H1 (cell line): ENCODE results near the gene USHBP1. TPM values are rescaled to one million over a fixed set of nuclear protein-coding genes. Genes with fewer than 3 reads are reported as not detected.

Source experiments
- CTCF ChIA-PET: fragments of 300-600 bp; sonication (Branson Sonifier 250); formaldehyde crosslinking; loops from one replicate; lab custom pipeline; 2021; ENCODE audit not compliant: partially characterized antibody; lab: Charles Lee
- POLR2A ChIA-PET: fragments of 300-600 bp; sonication (Branson Sonifier 250); formaldehyde crosslinking; loops from one replicate; lab custom pipeline; 2021; ENCODE audit warnings: inconsistent platforms; ENCODE audit not compliant: partially characterized antibody; lab: Charles Lee
- DNase-seq, 2 experiments: peaks; one replicate each; pipeline versions ENCODE4 v3.0.0 to v3.0.0-alpha.2; 2010 to 2022; ENCODE audit warnings: low spot score in 2 of 2, low read depth in 1 of 2, mixed read lengths in 1 of 2
- FAIRE-seq: peaks from 2 replicates; lab custom pipeline; 2011; peaks lifted over from hg19 to GRCh38; lab: Jason Lieb, UNC
- H2AFZ ChIP-seq: 2 replicates; pipeline ENCODE4 v1.8.1; 2012; ENCODE audit warnings: low read length, inconsistent platforms
- H2AK5ac ChIP-seq: 2 replicates; pipeline ENCODE4 v1.6.1; 2013; ENCODE audit warnings: low read depth, low read length
- H2BK120ac ChIP-seq: replicated peaks from 2 replicates; pipeline ENCODE3; 2013; ENCODE audit warnings: low read depth, low read length, inconsistent platforms
- H2BK12ac ChIP-seq: 2 replicates; pipeline ENCODE4 v1.6.1; 2013; ENCODE audit warnings: low read depth, low read length
- H2BK15ac ChIP-seq: 2 replicates; pipeline ENCODE4 v1.6.1; 2013; ENCODE audit warnings: low read length
- H2BK20ac ChIP-seq: 2 replicates; pipeline ENCODE4 v1.6.1; 2013; ENCODE audit warnings: low read length
- H2BK5ac ChIP-seq: 2 replicates; pipeline ENCODE4 v1.6.1; 2013; ENCODE audit warnings: low read depth, low read length
- H3K14ac ChIP-seq: 2 replicates; pipeline ENCODE4 v1.6.1; 2013; ENCODE audit warnings: inconsistent platforms; ENCODE audit not compliant: insufficient read length
- H3K18ac ChIP-seq: 2 replicates; pipeline ENCODE4 v1.6.1; 2013; ENCODE audit warnings: low read length; ENCODE audit errors: extremely low read depth
- H3K23ac ChIP-seq: 2 replicates; pipeline ENCODE4 v1.6.1; 2013; ENCODE audit warnings: inconsistent platforms; ENCODE audit not compliant: insufficient read length
- H3K23me2 ChIP-seq: 2 replicates; pipeline ENCODE4 v1.6.1; 2013; ENCODE audit warnings: low read depth, low read length
- H3K27ac ChIP-seq: 2 replicates; pipeline ENCODE4 v1.6.1; 2011; ENCODE audit warnings: low read depth, low read length, inconsistent platforms
- H3K27me3 ChIP-seq, 4 experiments: replicated peaks in 1 of 4; 1 replicate in 1 of 4; 2 replicates in 3 of 4; pipeline versions ENCODE4 v1.6.1 to v1.8.1; 2011 to 2013; ENCODE audit warnings: low read length in 3 of 4, mild to moderate bottlenecking in 3 of 4, inconsistent platforms in 2 of 4, mixed read lengths in 2 of 4, moderate library complexity in 1 of 4; ENCODE audit not compliant: control insufficient read depth in 3 of 4, insufficient read depth in 3 of 4; ENCODE audit errors: extremely low read depth in 1 of 4
- H3K36me3 ChIP-seq, 4 experiments: 2 replicates each; pipeline versions ENCODE4 v1.6.1 to v1.8.1; 2011 to 2013; ENCODE audit warnings: mild to moderate bottlenecking in 4 of 4, low read length in 3 of 4, moderate library complexity in 2 of 4, control low read depth in 1 of 4, inconsistent platforms in 1 of 4; ENCODE audit not compliant: insufficient read depth in 4 of 4, control insufficient read depth in 2 of 4
- H3K4ac ChIP-seq: replicated peaks from 2 replicates; pipeline ENCODE3; 2013; ENCODE audit warnings: low read length, low read depth, mixed read lengths, inconsistent platforms; ENCODE audit not compliant: insufficient read length
- H3K4me1 ChIP-seq, 4 experiments: replicated peaks in 1 of 4; 1 replicate in 1 of 4; 2 replicates in 3 of 4; pipeline versions ENCODE4 v1.6.1 to v1.8.1; 2011 to 2013; ENCODE audit warnings: low read length in 3 of 4, inconsistent platforms in 2 of 4, mixed read lengths in 1 of 4; ENCODE audit not compliant: insufficient read depth in 4 of 4, control insufficient read depth in 3 of 4
- H3K4me2 ChIP-seq, 2 experiments: 2 replicates each; pipeline versions ENCODE4 v1.6.1 to v1.8.1; 2011 to 2013; ENCODE audit warnings: low read depth in 2 of 2, low read length in 2 of 2, control low read depth in 1 of 2, inconsistent platforms in 1 of 2, mild to moderate bottlenecking in 1 of 2; ENCODE audit not compliant: insufficient read depth in 1 of 2
- H3K4me3 ChIP-seq, 4 experiments: fragments of 200-600, 300-600 bp in 1 of 4; sonication (generic), shearing (Covaris generic), sonication (Bioruptor Twin) in 1 of 4; 2 replicates each; pipeline versions ENCODE4 v1.5.1 to v1.8.1; 2011 to 2016; ENCODE audit warnings: low read length in 4 of 4, low read depth in 3 of 4, control low read depth in 2 of 4, inconsistent platforms in 2 of 4, mild to moderate bottlenecking in 2 of 4, mixed read lengths in 1 of 4, moderate library complexity in 1 of 4; ENCODE audit not compliant: insufficient read depth in 2 of 4; ENCODE audit errors: extremely low read depth in 1 of 4
- H3K56ac ChIP-seq: replicated peaks from 2 replicates; pipeline ENCODE3; 2013; ENCODE audit warnings: low read depth, mild to moderate bottlenecking, mixed read lengths, low read length, inconsistent platforms; ENCODE audit not compliant: insufficient read length
- H3K79me1 ChIP-seq: 2 replicates; pipeline ENCODE4 v1.6.1; 2013; ENCODE audit warnings: low read depth, low read length, control low read depth
- H3K79me2 ChIP-seq, 2 experiments: 2 replicates each; pipeline versions ENCODE4 v1.6.1 to v1.8.1; 2012 to 2013; ENCODE audit warnings: low read length in 2 of 2, mild to moderate bottlenecking in 2 of 2, inconsistent platforms in 1 of 2; ENCODE audit not compliant: insufficient read depth in 2 of 2, control insufficient read depth in 1 of 2
- H3K9ac ChIP-seq, 4 experiments: replicated peaks in 1 of 4; 1 replicate in 1 of 4; 2 replicates in 3 of 4; pipeline versions ENCODE4 v1.6.1 to v1.8.1; 2011 to 2013; ENCODE audit warnings: low read depth in 3 of 4, low read length in 3 of 4, control low read depth in 2 of 4, mild to moderate bottlenecking in 2 of 4, moderate library complexity in 2 of 4, inconsistent platforms in 1 of 4; ENCODE audit errors: extremely low read depth in 1 of 4
- H3K9me3 ChIP-seq, 2 experiments: 2 replicates each; pipeline versions ENCODE4 v1.6.1 to v1.8.1; 2012 to 2013; ENCODE audit warnings: mild to moderate bottlenecking in 2 of 2, moderate library complexity in 2 of 2, control low read depth in 1 of 2, inconsistent platforms in 1 of 2, low read depth in 1 of 2, low read length in 1 of 2, mixed read lengths in 1 of 2; ENCODE audit not compliant: insufficient read depth in 2 of 2
- H4K20me1 ChIP-seq, 2 experiments: replicated peaks in 1 of 2; 2 replicates each; pipeline versions ENCODE3 to v1.8.1; 2011 to 2013; ENCODE audit warnings: inconsistent platforms in 2 of 2, low read length in 2 of 2, mild to moderate bottlenecking in 1 of 2; ENCODE audit not compliant: insufficient read depth in 2 of 2, control insufficient read depth in 1 of 2
- H4K5ac ChIP-seq: 2 replicates; pipeline ENCODE4 v1.6.1; 2013; ENCODE audit warnings: low read length, low read depth, mixed read lengths, inconsistent platforms; ENCODE audit not compliant: insufficient read length
- H4K8ac ChIP-seq: 2 replicates; pipeline ENCODE4 v1.8.0; 2013; ENCODE audit warnings: mild to moderate bottlenecking, moderate library complexity, low read length, inconsistent platforms; ENCODE audit not compliant: insufficient read depth; ENCODE audit errors: extremely low read depth
- H4K91ac ChIP-seq: replicated peaks from 2 replicates; pipeline ENCODE3; 2013; ENCODE audit warnings: low read length, mixed read lengths, inconsistent platforms; ENCODE audit not compliant: insufficient read length
- ATF3 ChIP-seq: IDR thresholded peaks from 2 replicates; pipeline ENCODE4 v1.6.1; 2011; ENCODE audit warnings: low read depth, mild to moderate bottlenecking, low read length; ENCODE audit not compliant: insufficient read depth
- CBX8 ChIP-seq: fragments of 300-800, 300-1000 bp; sonication (generic); IDR thresholded peaks from 2 replicates; pipeline ENCODE4 v1.7.1; 2016; ENCODE audit warnings: low read depth, low read length, borderline replicate concordance
- HDAC6 ChIP-seq: IDR thresholded peaks from one replicate; pipeline ENCODE4 v1.7.1; 2012; ENCODE audit warnings: low read depth, mild to moderate bottlenecking, inconsistent platforms, low read length, moderate library complexity
- KDM1A ChIP-seq: fragments of 200-600, 300-600 bp; sonication (generic); IDR thresholded peaks from 2 replicates; pipeline ENCODE4 v1.7.1; 2016; ENCODE audit warnings: mild to moderate bottlenecking, low read length, borderline replicate concordance
- KDM5A ChIP-seq: fragments of 200-600 bp; IDR thresholded peaks from 2 replicates; pipeline ENCODE4 v1.7.1; 2012; ENCODE audit warnings: mild to moderate bottlenecking, low read length, inconsistent platforms, mixed read lengths
- POLR2AphosphoS5 ChIP-seq: IDR thresholded peaks from 2 replicates; pipeline ENCODE4 v1.6.1; 2011; ENCODE audit warnings: low read depth, low read length
- SIN3A ChIP-seq, 2 experiments: IDR thresholded peaks in 1 of 2; conservative IDR thresholded peaks in 1 of 2; 2 replicates each; pipeline ENCODE4 v1.6.1; 2011 to 2012; ENCODE audit warnings: low read length in 2 of 2, improper control_type of control experiment in 1 of 2, low read depth in 1 of 2, mild to moderate bottlenecking in 1 of 2
- WGBS, 2 experiments: shearing (Covaris generic) in 1 of 2; methylation state at CpG; one replicate each; pipeline versions ENCODE4 v1.1.6 to v1.1.7; 2013 to 2015; ENCODE audit warnings: low lambda C conversion rate in 2 of 2, mixed read lengths in 2 of 2, inconsistent platforms in 1 of 2, low coverage in 1 of 2, missing lambda C conversion rate in 1 of 2; ENCODE audit not compliant: insufficient replicate concordance in 2 of 2, insufficient coverage in 1 of 2, insufficient read length in 1 of 2; ENCODE audit errors: extremely low coverage in 1 of 2, missing lambda C conversion rate in 1 of 2; 5-methylcytosine and 5-hydroxymethylcytosine counted together
- polyA plus RNA-seq, 7 experiments: library from polyadenylated mRNA; depleted of rRNA in 3 of 7; stranded (reverse) in 5 of 7; unstranded in 2 of 7; fragments of >200 nt in 5 of 7; fragments of 200-250 nt in 2 of 7; gene quantifications; 1 replicate in 5 of 7; 2 replicates in 1 of 7; 4 replicates in 1 of 7; pipeline versions ENCODE4 v1.2.1 to v1.2.3, GENCODE V29; 2011 to 2013; ENCODE audit warnings: missing spikeins in 2 of 7, mixed read lengths in 2 of 7
- total RNA-seq: library from RNA; stranded (reverse); fragmentation: NEBNext Ultra II Directional; extraction: Animal tissue kit (Norgen Biotek cat#: 25700); gene quantifications from 2 replicates; pipeline ENCODE4 v1.2.1, GENCODE V29; 2021

The USHBP1 gene
- total and polyA plus RNA-seq, 2 of the 8 experiments (the other 6 are each of a cell fraction or from before 2014, with no cell fraction given), result 5.0 to 7.5 TPM

GRCh38 chr19:17202249-17202648 is 62.3 kb downstream of the USHBP1 start:
- Histone ChIP-seq H3K27ac (no peak overlapping the region), H3K9me3 (no peaks in the 10 kb centered on the region), H2AFZ (no peak overlapping the region), H3K4me2 (no peak overlapping the region), H2AK5ac (0 out of 2 replicates have a peak overlapping the region, but pooled peaks have one; percentile 33), H2BK15ac (no peak overlapping the region), H3K36me3 (peaks cover 0 to 34% (median 17%) of the 10 kb centered on the region in 4 experiments; a peak in 7 of 8 replicates), H3K4me1 (no peaks in the 10 kb centered on the region), H4K20me1 (peaks cover 2 to 3% of the 10 kb centered on the region in 2 experiments), H2BK5ac (no peak overlapping the region; the same call in 1 of the 2 replicates), H3K4me3 (no peak overlapping the region), H3K56ac (no peak overlapping the region), H3K14ac (no peak overlapping the region), H4K5ac (no peak overlapping the region), H4K8ac (no peak overlapping the region), H2BK12ac (no peak overlapping the region), H3K18ac (no peak overlapping the region), H3K4ac (no peak overlapping the region), H3K9ac (no peak overlapping the region), H3K79me2 (no peaks in the 10 kb centered on the region), H2BK20ac (no peak overlapping the region), H4K91ac (no peak overlapping the region), H3K23ac (no peak overlapping the region), H2BK120ac (no peak overlapping the region), H3K79me1 (no peaks in the 10 kb centered on the region), H3K27me3 (no peaks in the 10 kb centered on the region), H3K23me2 (no peaks in the 10 kb centered on the region)
- POLR2A ChIA-PET, result no interaction called here
- CTCF ChIA-PET, result interaction anchor here (2.1 kb wide), 1 partner anchor 11 kb away, joined by 7 read pairs; no protein-coding TSS in a partner anchor
- FAIRE-seq, result no peak
- WGBS, 2 experiments, result 83% methylated on average over 9 of the region's 9 CpGs; no CpG with 5 or more reads in 1 of the 2 experiments
- TF ChIP-seq KDM1A, result no peak
- no peak for TF ChIP-seq CBX8
- TF ChIP-seq POLR2AphosphoS5, result peak; percentile 46; the same call in 1 of the 2 replicates
- TF ChIP-seq ATF3, result no peak
- TF ChIP-seq HDAC6, result no peak
- no peak for TF ChIP-seq SIN3A (conservative IDR thresholded peaks at IDR 0.05 in 1 of 2, IDR thresholded peaks at IDR 0.05 in 1 of 2; ENCODE audit: low read depth in 1 of 2, low read length in 2 of 2)
- TF ChIP-seq KDM5A, result no peak
- TF ChIP-seq, all 59 proteins: peak for 1
- no peak for DNase-seq
